ENCODE data around the gene SPTBN4. TPM values are rescaled to one million over a fixed set of nuclear protein-coding genes. Genes with fewer than 3 reads are reported as not detected.

Gene SPTBN4
- total RNA-seq, 2 donors from 2014 or later, result 1.8 to 6.3 TPM

- peaks cover 19% of the 10 kb centered on the region for H3K4me1 ChIP-seq
- H3K9me3 ChIP-seq, result no peaks in the 10 kb centered on the region
- H3K4me3 ChIP-seq, result no peak overlapping the region
- H3K36me3 ChIP-seq (replicated peaks in 1 of 2; ENCODE audit: insufficient read depth in 1 of 2, low read depth in 2 of 2), result no peaks in the 10 kb centered on the region
- intact Hi-C loops (cut with DNase I), result no loop called here
- no peak for ATAC-seq
- peak overlapping the region in 1 of 4 donors; percentile 47 for H3K27ac ChIP-seq
- 76 to 100% methylated on average over 4 to 10 of the region's 10 CpGs for WGBS, 2 donors
- TF ChIP-seq POLR2A (IDR thresholded peaks at IDR 0.05), result no peak
- TF ChIP-seq, protein P1, sequence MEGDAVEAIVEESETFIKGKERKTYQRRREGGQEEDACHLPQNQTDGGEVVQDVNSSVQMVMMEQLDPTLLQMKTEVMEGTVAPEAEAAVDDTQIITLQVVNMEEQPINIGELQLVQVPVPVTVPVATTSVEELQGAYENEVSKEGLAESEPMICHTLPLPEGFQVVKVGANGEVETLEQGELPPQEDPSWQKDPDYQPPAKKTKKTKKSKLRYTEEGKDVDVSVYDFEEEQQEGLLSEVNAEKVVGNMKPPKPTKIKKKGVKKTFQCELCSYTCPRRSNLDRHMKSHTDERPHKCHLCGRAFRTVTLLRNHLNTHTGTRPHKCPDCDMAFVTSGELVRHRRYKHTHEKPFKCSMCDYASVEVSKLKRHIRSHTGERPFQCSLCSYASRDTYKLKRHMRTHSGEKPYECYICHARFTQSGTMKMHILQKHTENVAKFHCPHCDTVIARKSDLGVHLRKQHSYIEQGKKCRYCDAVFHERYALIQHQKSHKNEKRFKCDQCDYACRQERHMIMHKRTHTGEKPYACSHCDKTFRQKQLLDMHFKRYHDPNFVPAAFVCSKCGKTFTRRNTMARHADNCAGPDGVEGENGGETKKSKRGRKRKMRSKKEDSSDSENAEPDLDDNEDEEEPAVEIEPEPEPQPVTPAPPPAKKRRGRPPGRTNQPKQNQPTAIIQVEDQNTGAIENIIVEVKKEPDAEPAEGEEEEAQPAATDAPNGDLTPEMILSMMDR (IDR thresholded peaks at IDR 0.05), result no peak
- H3K27me3 ChIP-seq, result peaks cover 0 to 8% of the 10 kb centered on the region in 2 donors
- no peak for DNase-seq
Measured at GRCh38 chr19:40571831-40572495, 105.2 kb downstream of the SPTBN4 start.

DNA sequence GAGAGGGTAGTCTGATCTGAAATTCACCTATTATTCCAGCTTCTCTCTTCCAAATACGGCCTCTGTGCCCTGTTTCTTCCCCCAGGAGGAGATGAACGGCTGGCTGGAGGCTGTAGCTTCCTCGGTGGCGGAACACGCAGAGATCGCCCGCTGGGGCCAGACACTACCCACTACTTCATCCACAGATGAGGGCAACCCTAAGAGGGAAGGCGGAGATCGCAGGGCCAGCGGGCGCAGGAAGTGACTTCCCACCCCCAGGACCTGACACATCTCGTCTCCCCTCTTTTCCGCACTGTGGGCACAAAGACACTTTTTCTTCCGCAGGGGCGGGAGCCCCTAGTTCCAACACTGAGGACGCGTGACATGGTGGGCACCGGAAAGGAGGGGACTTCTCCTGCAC, 108.5 kb downstream of the SPTBN4 start:
- Histone ChIP-seq H3K36me3 (replicated peaks in 1 of 2; ENCODE audit: insufficient read depth in 1 of 2, low read depth in 2 of 2) (peaks cover 2 to 3% of the 10 kb centered on the region in 2 donors), H3K4me1 (peaks cover 19% of the 10 kb centered on the region), H3K4me3 (no peak overlapping the region), H3K27ac (no peak overlapping the region), H3K9me3 (no peaks in the 10 kb centered on the region), H3K27me3 (no peaks in the 10 kb centered on the region)
- TF ChIP-seq, protein P1 (IDR thresholded peaks at IDR 0.05), result no peak
- no peak for TF ChIP-seq POLR2A (IDR thresholded peaks at IDR 0.05)
- WGBS, 2 donors, result 78 to 93% methylated on average over 8 to 18 of the region's 18 CpGs
- ATAC-seq, result no peak
- no peak for DNase-seq
- intact Hi-C loops (cut with DNase I), result no loop called here

- Histone ChIP-seq H3K4me3 (peak overlapping the region; percentile 79 to 80), H3K4me1 (peaks cover 19% of the 10 kb centered on the region), H3K9me3 (no peaks in the 10 kb centered on the region), H3K36me3 (replicated peaks in 1 of 2; ENCODE audit: insufficient read depth in 1 of 2, low read depth in 2 of 2) (peaks cover 4 to 6% of the 10 kb centered on the region in 2 donors), H3K27me3 (no peaks in the 10 kb centered on the region), H3K27ac (peak overlapping the region in 1 of 4 donors; percentile 72)
- 1 to 5% methylated on average over 16 to 22 of the region's 22 CpGs for WGBS, 2 donors
- ATAC-seq (peak; percentile 7), DNase-seq (no peak)
- TF ChIP-seq, protein P1 (IDR thresholded peaks at IDR 0.05), result no peak
- no peak for TF ChIP-seq POLR2A (IDR thresholded peaks at IDR 0.05)
- intact Hi-C loops (cut with DNase I), result no loop called here
Measured at GRCh38 chr19:40576151-40576584, 109.4 kb downstream of the SPTBN4 start.

- no peaks in the 10 kb centered on the region for H3K9me3 ChIP-seq
- peaks cover 19% of the 10 kb centered on the region for H3K4me1 ChIP-seq
- peak; percentile 95 to 96 (median 95) for DNase-seq
- intact Hi-C loops (cut with DNase I), result no loop called here
- ATAC-seq, result peak; percentile 100
- 0 to 1% methylated on average over 34 to 53 of the region's 55 CpGs for WGBS, 2 donors
- H3K36me3 ChIP-seq (replicated peaks in 1 of 2; ENCODE audit: insufficient read depth in 1 of 2, low read depth in 2 of 2), result peaks cover 6 to 7% of the 10 kb centered on the region in 2 donors
- TF ChIP-seq, protein P1 (IDR thresholded peaks at IDR 0.05), result no peak
- peak; percentile 33 to 76 (median 71) for TF ChIP-seq POLR2A (IDR thresholded peaks at IDR 0.05)
- H3K27ac ChIP-seq, result peak within 1 kb of the TSS; percentile 66 to 83 (median 72)
- peak within 1 kb of the TSS; percentile 79 to 80 for H3K4me3 ChIP-seq
- H3K27me3 ChIP-seq, result no peaks in the 10 kb centered on the region
Measured at GRCh38 chr19:40576585-40577451, 110.0 kb downstream of the SPTBN4 start, which contains the start of gene SHKBP1. TSS of gene SHKBP1 (plus strand) at chr19:40576873. CDS start at chr19:40576900, 27 bp downstream.

All from body of pancreas (tissue), 4 donors.